HFFc6 (cell line): ENCODE results near the gene RTN4RL2. TPM values are rescaled to one million over a fixed set of nuclear protein-coding genes. Genes with fewer than 3 reads are reported as not detected.

ENCODE experiments used
- DNase-seq: peaks from one replicate; pipeline ENCODE4 v3.0.0-alpha.2; 2018
- H3K27ac Mint-ChIP-seq: 2 replicates; pipeline ENCODE4 v1.8.0; 2020; ENCODE audit warnings: mild to moderate bottlenecking, mixed read lengths
- H3K27me3 Mint-ChIP-seq: 2 replicates; pipeline ENCODE4 v1.8.0; 2021; ENCODE audit warnings: mild to moderate bottlenecking, moderate library complexity, mixed read lengths; ENCODE audit not compliant: insufficient read depth
- H3K36me3 Mint-ChIP-seq: 2 replicates; pipeline ENCODE4 v1.8.0; 2021; ENCODE audit warnings: low read depth, mixed read lengths
- H3K4me1 Mint-ChIP-seq: 2 replicates; pipeline ENCODE4 v1.8.0; 2020; ENCODE audit warnings: low read depth, mixed read lengths
- H3K4me3 Mint-ChIP-seq: 2 replicates; pipeline ENCODE4 v1.8.0; 2020; ENCODE audit warnings: mild to moderate bottlenecking, moderate library complexity, mixed read lengths
- H3K9me3 Mint-ChIP-seq: 2 replicates; pipeline ENCODE4 v1.8.0; 2020; ENCODE audit warnings: mild to moderate bottlenecking, mixed read lengths
- total RNA-seq, 6 experiments: library from RNA; stranded (reverse); fragmentation: NEBNext Ultra II Directional; extraction: Animal tissue kit (Norgen Biotek cat#: 25700); gene quantifications; 2 replicates in 1 of 6; 3 replicates in 5 of 6; pipeline ENCODE4 v1.2.3, GENCODE V29; 2021
- TF ChIP-seq, protein P1 (sequence below): fragments of 200-600 bp; sonication (generic); IDR thresholded peaks from 2 replicates; pipeline ENCODE4 v1.5.0; 2021; ENCODE audit warnings: antibody characterized with exemption, mild to moderate bottlenecking

Gene RTN4RL2
- total RNA-seq, 6 experiments from 2014 or later: 0.09 to 0.66 (median 0.35) TPM

DNA sequence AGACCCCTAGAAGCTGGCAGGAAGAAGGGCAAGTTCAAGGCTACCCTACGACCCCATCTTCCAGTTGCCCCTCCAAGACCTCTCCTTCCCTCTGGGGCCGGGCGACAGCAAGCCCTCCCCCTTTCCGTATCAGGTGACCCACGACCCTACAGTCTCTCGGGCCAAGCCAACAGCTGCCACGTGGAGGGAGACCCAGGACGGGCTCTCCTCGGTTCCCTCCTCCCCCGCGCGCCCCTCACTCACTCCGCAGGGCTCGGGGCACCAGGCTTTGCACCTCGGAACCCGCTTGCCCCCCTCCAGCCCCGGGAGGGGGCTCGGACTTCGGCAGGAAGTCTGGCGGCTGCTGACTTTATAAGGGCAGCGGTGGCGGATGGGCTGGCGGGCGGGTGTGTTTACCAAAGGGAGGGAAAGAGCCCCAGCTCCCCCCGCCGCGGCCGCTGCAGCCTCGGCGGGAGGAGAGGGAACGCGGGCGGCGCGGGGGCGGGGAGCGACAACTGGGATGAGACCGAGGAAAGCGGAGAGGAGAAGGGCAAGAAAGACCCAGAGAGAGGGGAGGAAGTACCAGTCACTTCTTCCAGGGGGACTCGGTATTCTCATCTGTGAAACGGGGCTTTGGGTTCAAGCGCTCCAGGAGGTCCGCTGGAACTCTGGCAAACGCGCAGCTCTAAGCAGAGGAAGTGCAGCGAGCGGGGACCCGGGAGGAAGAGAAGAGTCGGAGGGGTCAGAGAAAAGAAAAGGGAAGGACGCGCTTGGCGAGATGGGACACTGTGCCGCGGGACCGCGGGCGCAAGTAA, 54.4 kb downstream of the RTN4RL2 start:
- TF ChIP-seq, protein P1, sequence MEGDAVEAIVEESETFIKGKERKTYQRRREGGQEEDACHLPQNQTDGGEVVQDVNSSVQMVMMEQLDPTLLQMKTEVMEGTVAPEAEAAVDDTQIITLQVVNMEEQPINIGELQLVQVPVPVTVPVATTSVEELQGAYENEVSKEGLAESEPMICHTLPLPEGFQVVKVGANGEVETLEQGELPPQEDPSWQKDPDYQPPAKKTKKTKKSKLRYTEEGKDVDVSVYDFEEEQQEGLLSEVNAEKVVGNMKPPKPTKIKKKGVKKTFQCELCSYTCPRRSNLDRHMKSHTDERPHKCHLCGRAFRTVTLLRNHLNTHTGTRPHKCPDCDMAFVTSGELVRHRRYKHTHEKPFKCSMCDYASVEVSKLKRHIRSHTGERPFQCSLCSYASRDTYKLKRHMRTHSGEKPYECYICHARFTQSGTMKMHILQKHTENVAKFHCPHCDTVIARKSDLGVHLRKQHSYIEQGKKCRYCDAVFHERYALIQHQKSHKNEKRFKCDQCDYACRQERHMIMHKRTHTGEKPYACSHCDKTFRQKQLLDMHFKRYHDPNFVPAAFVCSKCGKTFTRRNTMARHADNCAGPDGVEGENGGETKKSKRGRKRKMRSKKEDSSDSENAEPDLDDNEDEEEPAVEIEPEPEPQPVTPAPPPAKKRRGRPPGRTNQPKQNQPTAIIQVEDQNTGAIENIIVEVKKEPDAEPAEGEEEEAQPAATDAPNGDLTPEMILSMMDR: no peak
- 0 out of 2 replicates have a peak overlapping the region, but pooled peaks have one; percentile 24 for H3K27ac Mint-ChIP-seq
- DNase-seq: no peak
- H3K4me3 Mint-ChIP-seq: peak overlapping the region; percentile 97
- no peaks in the 10 kb centered on the region for H3K4me1 Mint-ChIP-seq
- H3K9me3 Mint-ChIP-seq: no peaks in the 10 kb centered on the region
- H3K27me3 Mint-ChIP-seq: no peaks in the 10 kb centered on the region
- no peaks in the 10 kb centered on the region for H3K36me3 Mint-ChIP-seq

DNA sequence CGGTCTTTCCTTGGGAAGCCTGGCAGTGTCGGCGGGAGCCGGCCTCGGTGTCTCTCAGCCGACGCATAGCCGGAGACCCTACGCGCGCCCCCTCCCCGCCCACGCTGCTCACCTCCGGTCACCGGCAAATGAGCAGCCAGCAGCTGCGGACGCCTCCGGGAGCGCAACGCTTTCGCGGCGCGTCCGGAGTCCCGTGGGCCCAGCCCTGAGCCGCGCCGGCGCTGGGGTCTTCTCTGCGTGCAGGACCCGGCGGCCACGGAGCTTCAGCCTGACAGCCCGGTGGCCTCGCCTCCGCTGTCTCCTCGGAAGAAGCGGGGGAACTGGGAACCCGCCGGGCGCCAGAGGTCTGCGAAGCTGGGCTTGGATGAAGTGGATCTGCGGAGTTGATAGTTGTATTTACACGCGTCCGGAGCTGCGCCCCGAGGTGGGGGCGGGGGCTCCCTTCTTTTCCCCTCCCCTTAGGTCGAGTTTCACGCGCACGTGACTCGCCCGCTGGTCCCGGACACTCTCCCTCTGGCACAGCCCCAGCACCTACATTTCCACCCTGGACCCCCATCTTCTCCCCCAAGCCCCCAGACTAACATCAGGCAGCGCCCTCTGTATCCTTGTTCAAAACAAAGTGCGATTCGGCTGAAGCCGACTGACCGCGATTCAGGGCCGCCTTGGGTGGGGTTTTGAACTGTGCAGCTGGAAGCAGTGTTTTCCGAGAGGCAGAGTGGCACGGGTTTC, 55.2 kb downstream of the RTN4RL2 start, which contains the start of gene SLC43A1:
TSS of gene SLC43A1 (minus strand) at position 371 of the 729 bp plus-strand sequence. CDS start 1,591 bp downstream, outside the sequence.
- Mint-ChIP-seq H3K36me3 (no peaks in the 10 kb centered on the region), H3K4me3 (peak within 1 kb of the TSS; percentile 97), H3K27ac (peak within 1 kb of the TSS; percentile 53), H3K27me3 (no peaks in the 10 kb centered on the region), H3K9me3 (no peaks in the 10 kb centered on the region), H3K4me1 (no peaks in the 10 kb centered on the region)
- TF ChIP-seq, protein P1: no peak
- peak; percentile 21 for DNase-seq

DNA sequence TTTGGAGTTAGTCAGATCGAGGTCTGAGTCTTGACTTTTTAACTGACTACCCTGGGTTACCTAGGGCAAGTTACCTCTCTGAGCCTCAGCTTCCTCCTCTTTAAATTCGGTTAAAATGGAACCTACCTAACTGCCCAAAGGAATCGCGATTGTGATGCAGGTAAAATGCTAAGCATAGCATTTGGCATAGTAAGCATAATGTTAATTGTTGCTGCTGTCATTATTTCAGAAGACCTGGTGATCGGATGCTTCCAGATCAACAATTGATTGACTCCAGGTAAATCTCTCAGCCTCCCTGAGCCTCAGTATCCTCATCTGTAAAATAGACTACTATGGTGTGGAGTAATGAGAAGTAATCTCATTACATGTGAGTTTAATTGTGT, 55.7 kb downstream of the RTN4RL2 start:
- DNase-seq: no peak
- Mint-ChIP-seq H3K36me3 (no peaks in the 10 kb centered on the region), H3K4me3 (peak overlapping the region; percentile 97), H3K27ac (no peak overlapping the region), H3K27me3 (no peaks in the 10 kb centered on the region), H3K9me3 (no peaks in the 10 kb centered on the region), H3K4me1 (no peaks in the 10 kb centered on the region)
- TF ChIP-seq, protein P1: no peak

DNA sequence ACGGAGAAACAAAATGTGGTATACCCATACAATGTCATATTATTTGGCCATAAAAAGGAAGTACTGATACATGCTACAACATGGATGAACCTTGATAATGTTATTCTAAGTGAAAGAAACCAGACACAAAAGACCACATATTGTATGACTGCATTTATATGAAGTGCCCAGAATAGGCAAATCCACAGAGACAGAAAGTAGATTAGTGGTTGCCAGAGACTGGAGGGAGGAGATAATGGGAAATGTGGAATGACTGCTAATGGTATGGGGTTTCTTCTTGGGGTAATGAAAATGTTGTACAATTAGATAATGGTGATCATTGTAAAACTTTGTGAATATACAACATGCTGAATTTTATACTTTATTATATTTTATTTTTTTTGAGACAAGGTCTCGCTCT, 60.8 kb downstream of the RTN4RL2 start:
- Mint-ChIP-seq H3K36me3 (peaks cover 9% of the 10 kb centered on the region), H3K4me1 (no peaks in the 10 kb centered on the region)

DNA sequence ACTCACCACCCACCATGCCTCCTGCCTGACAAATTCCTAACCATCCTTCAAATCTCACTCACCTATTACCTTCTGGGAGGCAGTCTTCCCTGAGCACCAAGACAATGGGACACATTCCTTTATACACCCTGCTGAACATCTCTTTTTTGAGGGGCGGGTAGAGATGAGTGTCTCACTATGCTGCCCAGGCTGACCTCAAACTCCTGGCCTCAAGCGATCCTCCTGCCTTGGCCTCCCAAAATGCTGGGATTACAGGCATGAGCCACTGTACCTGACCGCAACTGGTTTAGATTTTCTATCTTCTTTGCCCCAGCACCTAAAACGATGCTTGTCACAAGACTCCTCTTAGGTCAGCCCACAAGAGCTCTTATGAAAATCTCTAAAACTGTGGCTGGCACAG, 63.1 kb downstream of the RTN4RL2 start:
- TF ChIP-seq, protein P1: no peak
- peaks cover 3% of the 10 kb centered on the region for H3K27me3 Mint-ChIP-seq
- no peak overlapping the region for H3K27ac Mint-ChIP-seq
- H3K36me3 Mint-ChIP-seq: peaks cover 12% of the 10 kb centered on the region
- H3K4me3 Mint-ChIP-seq: no peak overlapping the region
- DNase-seq: no peak
- H3K9me3 Mint-ChIP-seq: no peaks in the 10 kb centered on the region
- no peaks in the 10 kb centered on the region for H3K4me1 Mint-ChIP-seq

More for the DNA sequence above, 60.8 kb downstream of the RTN4RL2 start:
- Mint-ChIP-seq H3K9me3 (no peaks in the 10 kb centered on the region), H3K27ac (no peak overlapping the region), H3K27me3 (peaks cover 3% of the 10 kb centered on the region; the same call in 1 of the 2 replicates), H3K4me3 (no peak overlapping the region)
- TF ChIP-seq, protein P1: no peak
- DNase-seq: no peak

Other genes starting within 250 kb of the RTN4RL2 start
- gene APLNR, start 223.3 kb upstream of the RTN4RL2 start, total RNA-seq: not detected
- 100 to 1,000 TPM; 118 to 134 (median 123) TPM for gene TNKS1BP1, start 135.6 kb upstream of the RTN4RL2 start, total RNA-seq
- 100 to 1,000 TPM in 5 of 6 experiments, 10 to 100 TPM in 1; 84.0 to 141 (median 133) TPM for gene SSRP1, start 124.6 kb upstream of the RTN4RL2 start, total RNA-seq
- gene P2RX3, start 122.2 kb upstream of the RTN4RL2 start, total RNA-seq: not detected
- not detected for gene PRG3, start 79.4 kb upstream of the RTN4RL2 start, total RNA-seq
- gene PRG2, start 69.9 kb upstream of the RTN4RL2 start, total RNA-seq: not detected
- 10 to 100 TPM in 4 of 6 experiments, 1 to 10 TPM in 2; 2.1 to 18.7 (median 15.8) TPM for gene SLC43A3, start 33.4 kb upstream of the RTN4RL2 start, total RNA-seq
- 1 to 10 TPM; 3.1 to 4.7 (median 4.3) TPM for gene SLC43A1, start 55.2 kb downstream of the RTN4RL2 start, total RNA-seq
- 10 to 100 TPM; 43.6 to 72.9 (median 58.4) TPM for gene TIMM10, start 70.2 kb downstream of the RTN4RL2 start, total RNA-seq
- not detected for gene SMTNL1, start 77.1 kb downstream of the RTN4RL2 start, total RNA-seq
- 10 to 100 TPM; 34.1 to 46.5 (median 43.3) TPM for gene UBE2L6, start 107.1 kb downstream of the RTN4RL2 start, total RNA-seq
- gene SERPING1, start 137.2 kb downstream of the RTN4RL2 start, total RNA-seq: under 1 TPM in 5 of 6 experiments, not detected in 1; 0.11 to 0.51 (median 0.25) TPM
- gene YPEL4, start 189.4 kb downstream of the RTN4RL2 start, total RNA-seq: under 1 TPM in 5 of 6 experiments, not detected in 1; 0.14 to 0.48 (median 0.28) TPM
- 10 to 100 TPM; 13.0 to 17.1 (median 15.6) TPM for gene CLP1, start 197.2 kb downstream of the RTN4RL2 start, total RNA-seq
- 10 to 100 TPM; 67.5 to 82.1 (median 74.1) TPM for gene ZDHHC5, start 207.6 kb downstream of the RTN4RL2 start, total RNA-seq